Globus pallidus (tissue), 1 donor: ENCODE results near the gene TNKS2.
"Not testable (repeated sequence)": the region's sequence is repeated elsewhere in the genome, so short reads cannot be mapped to it uniquely, and the experiment has no call there.

ENCODE experiments used
- DNase-seq: peaks from one replicate; pipeline ENCODE4 v3.0.0-alpha.2; 2015; ENCODE audit warnings: low spot score

The TNKS2 gene

GRCh38 chr10:91797874-91798648, at the start of gene TNKS2:
TNKS2 (plus strand) TSS chr10:91798426; CDS start chr10:91798691, 265 bp downstream.
- peak; percentile 90 for DNase-seq

DNA sequence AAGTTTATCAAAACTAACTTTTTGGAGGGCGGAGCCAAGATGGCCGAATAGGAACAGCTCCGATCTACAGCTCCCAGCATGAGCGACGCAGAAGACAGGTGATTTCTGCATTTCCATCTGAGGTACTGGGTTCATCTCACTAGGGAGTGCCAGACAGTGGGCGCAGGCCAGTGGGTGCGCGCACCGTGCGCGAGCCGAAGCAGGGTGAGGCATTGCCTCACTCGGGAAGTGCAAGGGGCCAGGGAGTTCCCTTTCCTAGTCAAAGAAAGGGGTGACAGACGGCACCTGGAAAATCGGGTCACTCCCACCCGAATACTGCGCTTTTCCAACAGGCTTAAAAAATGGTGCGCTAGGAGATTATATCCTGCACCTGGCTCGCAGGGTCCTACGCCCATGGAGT, 48.6 kb upstream of the TNKS2 start:
- DNase-seq: not testable (repeated sequence)

DNA sequence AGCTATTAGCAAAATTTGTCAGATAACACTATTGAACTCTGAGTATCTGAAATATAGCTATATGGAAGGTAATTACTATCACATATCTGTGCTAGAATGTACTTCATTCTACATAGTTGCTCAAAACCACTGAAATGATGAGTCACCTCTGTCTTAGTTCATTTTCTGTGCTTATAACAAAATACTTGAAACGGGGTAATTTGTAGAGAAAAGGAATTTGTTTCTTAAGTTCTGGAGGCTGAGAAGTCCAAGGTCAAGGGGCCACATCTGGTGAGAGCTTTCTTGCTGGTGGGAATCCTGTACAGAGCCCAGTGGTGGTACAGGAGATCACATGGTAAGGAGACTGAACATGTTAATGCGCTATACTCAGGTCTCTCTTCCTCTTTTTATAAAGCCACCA, 41.9 kb upstream of the TNKS2 start:
- no peak for DNase-seq

- DNase-seq: peak; percentile 55
These were observed 39.7 kb upstream of the TNKS2 start for GRCh38 chr10:91758303-91759146.

DNA sequence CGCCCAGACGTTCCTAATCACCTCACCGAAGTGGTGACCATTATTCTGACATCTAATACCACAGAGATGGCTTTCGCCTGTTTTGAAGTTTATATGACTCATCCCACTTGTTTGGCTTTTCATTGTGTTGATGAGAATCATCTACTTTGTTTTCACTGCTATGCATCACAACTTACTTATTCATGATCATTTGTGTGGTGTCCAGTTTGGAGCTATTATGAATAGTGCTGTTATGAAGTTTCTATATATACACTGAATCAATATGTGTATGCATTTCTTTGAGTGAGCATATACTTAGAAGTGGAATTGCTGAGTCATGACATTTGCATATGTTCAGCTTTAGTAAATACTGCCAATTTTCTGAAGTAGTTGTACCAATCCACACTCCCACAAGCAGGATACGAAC, 38.6 kb upstream of the TNKS2 start:
- no peak for DNase-seq

DNA sequence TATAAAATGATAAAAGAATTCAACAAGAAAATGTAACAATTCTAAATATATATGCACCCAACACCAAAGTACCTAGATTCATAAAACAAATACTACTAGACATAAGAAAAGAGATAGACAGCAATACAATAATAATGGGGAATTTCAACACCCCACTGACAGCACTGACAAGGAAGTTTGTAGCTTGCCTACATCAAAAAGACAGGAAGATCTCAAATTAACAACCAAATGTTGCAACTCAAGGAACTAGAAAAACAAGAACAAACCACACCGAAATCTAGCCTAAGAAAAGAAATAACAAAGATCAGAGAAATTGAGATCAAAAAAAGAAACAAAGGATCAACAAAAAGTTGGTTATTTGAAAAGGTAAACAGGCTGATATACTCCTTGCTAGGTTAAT, 36.5 kb upstream of the TNKS2 start:
- DNase-seq: no peak

GRCh38 chr10:91762878-91763277, 35.3 kb upstream of the TNKS2 start:
- no peak for DNase-seq

DNA sequence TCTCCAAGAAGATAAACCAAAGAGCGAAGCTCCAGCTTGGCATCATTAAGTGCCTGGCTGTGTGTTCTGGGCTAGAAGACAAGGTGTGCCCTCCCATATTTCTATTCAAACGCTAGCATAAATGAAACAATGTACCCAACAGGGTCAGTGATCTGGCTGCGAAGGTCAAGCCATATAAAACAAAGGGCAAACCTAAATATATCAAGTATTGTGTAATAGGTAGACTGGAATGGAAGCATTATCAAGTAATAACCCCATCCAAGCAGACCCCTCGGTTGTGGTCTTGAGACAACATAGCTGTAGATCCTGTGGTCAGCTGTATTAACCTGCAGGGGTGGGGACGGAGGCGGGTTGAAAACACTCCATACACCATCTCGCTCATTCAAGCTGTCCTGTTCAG, 31.6 kb upstream of the TNKS2 start:
- DNase-seq: no peak

- DNase-seq: no peak
These were observed 30.1 kb upstream of the TNKS2 start for GRCh38 chr10:91768123-91768522.

GRCh38 chr10:91771907-91772306, 26.3 kb upstream of the TNKS2 start:
- DNase-seq: no peak

GRCh38 chr10:91772461-91772860, 25.8 kb upstream of the TNKS2 start:
- no peak for DNase-seq

- DNase-seq: no peak
These were observed 25.4 kb upstream of the TNKS2 start for GRCh38 chr10:91772869-91773268.

DNA sequence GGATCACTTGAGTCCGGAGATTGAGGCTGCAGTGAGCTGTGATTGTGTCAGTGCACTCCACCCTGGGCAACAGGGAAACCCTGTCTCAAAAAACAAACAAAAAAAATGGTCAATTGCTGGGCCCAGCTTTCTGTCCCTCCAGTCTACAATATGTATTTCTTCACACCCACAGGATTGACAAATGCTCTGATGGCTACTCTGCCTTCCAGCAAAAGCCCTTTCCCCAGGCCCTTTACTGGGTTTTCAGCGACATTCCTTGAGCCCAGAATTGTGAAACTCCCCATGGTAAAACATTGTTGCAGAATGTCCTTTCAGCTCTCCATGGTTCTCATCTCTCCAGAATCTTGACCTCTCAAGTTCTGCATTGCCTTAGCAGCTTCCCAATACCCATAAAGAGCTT, 23.7 kb upstream of the TNKS2 start:
- DNase-seq: no peak

- DNase-seq: no peak
These were observed 22.5 kb upstream of the TNKS2 start for GRCh38 chr10:91775731-91776130.

- DNase-seq: no peak
These were observed 22.0 kb upstream of the TNKS2 start for GRCh38 chr10:91776266-91776665.

DNA sequence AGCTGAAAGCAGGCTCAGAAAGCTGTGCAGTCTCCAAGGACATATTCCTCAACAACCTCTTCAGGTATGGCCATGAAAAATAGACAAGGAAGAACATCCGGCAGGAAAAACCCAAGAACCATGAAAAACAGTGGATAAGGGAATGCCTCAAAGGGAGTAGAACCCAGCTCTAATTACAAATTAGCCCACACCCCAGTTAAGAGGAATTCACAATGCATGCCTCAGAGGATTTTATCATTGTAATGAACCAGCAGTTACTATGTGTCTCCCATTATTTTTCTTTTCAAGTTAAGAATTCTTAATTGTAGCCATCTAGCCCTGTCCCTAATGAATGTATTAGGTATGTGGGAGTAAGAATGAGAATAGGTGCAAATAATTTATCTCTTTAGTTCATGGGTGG, 19.7 kb upstream of the TNKS2 start:
- no peak for DNase-seq

DNA sequence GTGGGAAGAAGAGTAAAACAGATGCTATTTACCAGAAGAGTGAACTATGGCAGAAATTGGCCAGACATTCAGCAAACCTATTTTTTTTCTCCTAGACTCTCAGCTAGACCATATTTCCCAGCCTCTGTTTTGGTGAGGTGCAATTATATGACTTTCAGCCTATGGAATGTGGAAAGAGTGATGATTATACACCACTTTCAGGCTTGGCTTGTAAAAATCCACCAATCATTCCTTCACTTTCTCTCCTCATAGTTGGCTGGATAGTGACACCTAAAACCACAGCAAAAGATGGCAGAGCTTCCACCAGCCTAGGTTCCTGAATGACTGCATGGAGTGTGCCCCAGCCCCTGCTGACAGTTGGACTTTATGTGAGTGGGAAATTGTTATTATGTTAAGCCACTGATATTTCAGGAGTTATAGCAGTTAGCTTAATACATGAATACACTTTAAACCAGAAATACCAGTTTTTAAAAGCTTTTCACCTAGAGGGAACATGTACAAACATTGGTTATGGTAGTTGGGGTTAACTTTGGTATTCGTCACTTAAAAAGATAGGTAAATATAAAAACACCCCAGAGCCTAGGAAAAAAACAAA, 19.1 kb upstream of the TNKS2 start:
- no peak for DNase-seq

GRCh38 chr10:91782539-91782938, 15.7 kb upstream of the TNKS2 start:
- no peak for DNase-seq

- DNase-seq: no peak
These were observed 12.4 kb upstream of the TNKS2 start for GRCh38 chr10:91785830-91786229.

DNA sequence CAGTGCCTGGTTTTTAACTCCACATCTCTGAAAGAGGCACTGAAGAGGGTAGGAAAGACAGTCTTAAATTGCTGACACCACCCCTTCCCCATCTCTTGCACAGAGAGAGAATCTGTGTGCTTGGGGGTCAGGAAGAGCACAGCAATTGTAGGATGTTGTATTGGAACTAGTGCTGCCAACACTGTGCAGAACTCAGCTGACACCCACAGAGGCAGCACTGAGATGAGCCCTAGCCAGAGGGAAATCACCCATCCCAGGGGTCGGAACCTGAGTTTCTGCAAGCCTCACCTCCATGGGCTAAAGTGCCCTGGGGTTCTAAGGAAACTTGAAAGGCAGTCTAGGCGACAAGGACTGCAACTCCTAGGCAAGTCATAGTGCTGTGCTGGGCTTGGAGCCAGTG, 11.0 kb upstream of the TNKS2 start:
- DNase-seq: no peak

DNA sequence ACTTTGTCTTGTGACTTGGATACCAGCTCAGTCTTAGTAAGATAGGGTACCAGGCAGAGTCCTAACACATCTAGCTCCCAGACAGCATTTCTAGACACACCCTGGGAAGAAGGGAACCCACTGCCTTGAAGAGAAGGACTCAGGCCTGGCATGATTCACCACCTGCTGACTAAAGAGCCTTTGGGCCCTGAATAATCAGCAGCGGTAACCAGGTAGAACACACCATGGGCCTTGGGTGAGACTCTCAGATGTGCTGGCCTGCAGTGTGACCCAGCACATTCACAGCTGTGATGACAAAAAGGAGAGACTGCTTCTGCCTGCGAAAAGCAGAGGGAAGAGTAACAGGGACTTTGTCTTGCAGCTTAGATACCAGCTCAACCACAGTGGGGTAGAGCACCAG, 10.4 kb upstream of the TNKS2 start:
- DNase-seq: no peak

DNA sequence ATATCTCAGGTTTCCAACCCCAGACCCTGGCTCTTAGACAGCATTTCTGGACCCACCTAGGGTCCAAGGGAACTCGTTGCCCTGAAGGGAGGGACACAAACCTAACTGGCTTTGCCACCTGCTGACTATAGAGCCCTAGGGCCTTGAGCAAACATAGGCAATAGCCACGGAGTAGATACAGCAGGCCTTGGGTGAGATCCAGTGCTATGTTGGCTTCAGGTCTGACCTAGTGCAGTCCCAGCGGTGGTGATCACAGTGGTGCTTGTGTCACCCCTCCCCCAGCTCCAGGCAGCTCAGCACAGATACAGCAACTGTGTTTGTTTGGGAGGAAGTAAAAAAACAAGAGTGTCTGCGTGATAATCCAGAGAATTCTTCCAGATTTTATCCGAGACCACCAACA, 9.7 kb upstream of the TNKS2 start:
- no peak for DNase-seq
